ENCODE results near the gene CCDC40.
"Not testable (repeated sequence)": the region's sequence is repeated elsewhere in the genome, so short reads cannot be mapped to it uniquely, and the experiment has no call there.

Gene CCDC40, protein sequence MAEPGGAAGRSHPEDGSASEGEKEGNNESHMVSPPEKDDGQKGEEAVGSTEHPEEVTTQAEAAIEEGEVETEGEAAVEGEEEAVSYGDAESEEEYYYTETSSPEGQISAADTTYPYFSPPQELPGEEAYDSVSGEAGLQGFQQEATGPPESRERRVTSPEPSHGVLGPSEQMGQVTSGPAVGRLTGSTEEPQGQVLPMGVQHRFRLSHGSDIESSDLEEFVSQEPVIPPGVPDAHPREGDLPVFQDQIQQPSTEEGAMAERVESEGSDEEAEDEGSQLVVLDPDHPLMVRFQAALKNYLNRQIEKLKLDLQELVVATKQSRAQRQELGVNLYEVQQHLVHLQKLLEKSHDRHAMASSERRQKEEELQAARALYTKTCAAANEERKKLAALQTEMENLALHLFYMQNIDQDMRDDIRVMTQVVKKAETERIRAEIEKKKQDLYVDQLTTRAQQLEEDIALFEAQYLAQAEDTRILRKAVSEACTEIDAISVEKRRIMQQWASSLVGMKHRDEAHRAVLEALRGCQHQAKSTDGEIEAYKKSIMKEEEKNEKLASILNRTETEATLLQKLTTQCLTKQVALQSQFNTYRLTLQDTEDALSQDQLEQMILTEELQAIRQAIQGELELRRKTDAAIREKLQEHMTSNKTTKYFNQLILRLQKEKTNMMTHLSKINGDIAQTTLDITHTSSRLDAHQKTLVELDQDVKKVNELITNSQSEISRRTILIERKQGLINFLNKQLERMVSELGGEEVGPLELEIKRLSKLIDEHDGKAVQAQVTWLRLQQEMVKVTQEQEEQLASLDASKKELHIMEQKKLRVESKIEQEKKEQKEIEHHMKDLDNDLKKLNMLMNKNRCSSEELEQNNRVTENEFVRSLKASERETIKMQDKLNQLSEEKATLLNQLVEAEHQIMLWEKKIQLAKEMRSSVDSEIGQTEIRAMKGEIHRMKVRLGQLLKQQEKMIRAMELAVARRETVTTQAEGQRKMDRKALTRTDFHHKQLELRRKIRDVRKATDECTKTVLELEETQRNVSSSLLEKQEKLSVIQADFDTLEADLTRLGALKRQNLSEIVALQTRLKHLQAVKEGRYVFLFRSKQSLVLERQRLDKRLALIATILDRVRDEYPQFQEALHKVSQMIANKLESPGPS

DNA sequence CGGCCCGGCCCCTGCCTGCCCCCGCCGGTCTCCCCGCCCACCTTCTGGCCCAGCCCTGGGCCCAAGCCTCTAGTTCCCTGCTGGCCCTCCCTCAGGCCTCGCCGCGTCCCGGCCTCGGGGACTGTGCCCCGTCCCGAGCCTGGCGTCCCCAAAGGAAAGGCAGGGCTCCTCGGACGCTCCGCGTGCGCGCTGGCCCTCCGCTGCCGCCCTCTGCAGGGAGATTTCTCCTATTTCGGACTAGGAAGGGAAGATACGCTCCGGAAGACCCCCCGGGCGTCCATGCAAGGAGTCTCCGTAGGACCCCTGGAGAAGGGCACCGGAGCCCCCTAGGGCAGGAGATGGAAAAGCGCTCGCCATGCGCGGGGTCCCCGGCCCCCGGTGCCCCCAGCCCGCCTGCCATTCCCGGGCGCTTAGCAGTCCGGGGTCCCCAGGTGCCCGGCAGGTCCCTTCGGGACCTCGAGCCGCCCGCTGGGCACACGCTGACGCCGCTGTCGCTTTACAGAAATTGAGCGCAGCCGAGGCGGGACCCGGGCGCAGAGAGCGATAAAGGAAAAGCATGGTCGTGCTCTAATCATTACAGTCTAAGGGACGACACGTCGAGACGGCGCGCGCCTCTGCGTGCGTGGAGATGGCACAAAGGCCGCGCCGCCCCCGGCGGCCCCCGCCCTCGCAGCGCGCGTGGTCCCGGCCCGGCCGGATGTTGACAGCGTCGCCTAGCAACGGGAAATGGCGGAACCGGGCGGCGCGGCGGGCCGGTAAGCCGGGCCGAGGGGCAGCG is at the start of gene CCDC40:
Gene CCDC40 (plus strand): TSS at position 706 of the 778 bp plus-strand sequence. CDS start 21 bp downstream, at position 727.
- peak; percentile 84 for DNase-seq (ENCODE audit: low spot score)

DNA sequence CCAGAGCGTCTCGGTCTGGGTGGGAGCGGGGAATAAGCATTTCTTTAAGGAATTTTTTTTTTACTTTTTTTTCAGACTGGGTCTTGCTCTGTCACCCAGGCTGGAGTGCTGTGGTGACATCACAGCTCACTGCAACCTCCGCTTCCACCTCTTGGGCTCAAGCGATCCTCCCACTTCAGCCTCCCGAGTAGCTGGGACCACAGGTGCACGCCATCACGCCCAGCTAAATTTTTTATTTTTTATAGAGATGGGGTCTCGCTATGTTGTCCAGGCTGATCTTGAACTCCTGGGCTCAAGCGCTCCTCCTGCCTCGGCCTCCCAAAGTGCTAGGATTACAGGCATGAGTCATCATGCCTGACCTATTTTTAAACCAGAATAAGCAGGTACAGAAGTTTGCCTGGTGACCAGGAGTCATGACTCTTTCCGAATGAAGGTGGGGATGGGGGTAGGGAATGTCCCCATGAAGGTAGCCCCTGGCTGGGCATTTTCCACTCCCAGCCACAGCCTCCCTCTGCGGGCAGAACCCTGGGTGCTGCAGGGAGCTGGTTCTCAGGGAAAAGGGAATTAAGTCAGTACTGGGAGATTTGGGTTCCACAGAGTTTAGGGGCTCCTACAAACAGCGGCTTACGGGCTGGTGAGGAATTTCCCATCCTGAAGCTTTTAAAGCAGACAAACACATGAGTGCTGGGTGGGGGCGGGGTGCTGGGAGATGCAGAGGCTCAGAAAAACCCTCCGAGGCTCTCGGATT is 49.1 kb upstream of the CCDC40 start:
- DNase-seq (ENCODE audit: low spot score): no peak

DNA sequence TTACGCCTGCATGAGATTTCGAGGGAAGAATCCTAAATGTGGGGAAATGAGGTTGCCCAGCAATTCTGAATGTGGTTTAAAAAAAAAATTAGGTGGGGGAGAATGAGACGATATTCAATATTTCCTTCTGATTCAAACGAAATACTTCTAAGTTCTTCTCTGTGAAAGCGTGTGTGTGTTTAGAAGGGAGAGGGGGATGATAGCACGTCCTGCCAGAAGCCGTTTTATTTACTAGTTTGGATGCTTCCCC is 48.6 kb upstream of the CCDC40 start:
- DNase-seq (ENCODE audit: low spot score): no peak

DNA sequence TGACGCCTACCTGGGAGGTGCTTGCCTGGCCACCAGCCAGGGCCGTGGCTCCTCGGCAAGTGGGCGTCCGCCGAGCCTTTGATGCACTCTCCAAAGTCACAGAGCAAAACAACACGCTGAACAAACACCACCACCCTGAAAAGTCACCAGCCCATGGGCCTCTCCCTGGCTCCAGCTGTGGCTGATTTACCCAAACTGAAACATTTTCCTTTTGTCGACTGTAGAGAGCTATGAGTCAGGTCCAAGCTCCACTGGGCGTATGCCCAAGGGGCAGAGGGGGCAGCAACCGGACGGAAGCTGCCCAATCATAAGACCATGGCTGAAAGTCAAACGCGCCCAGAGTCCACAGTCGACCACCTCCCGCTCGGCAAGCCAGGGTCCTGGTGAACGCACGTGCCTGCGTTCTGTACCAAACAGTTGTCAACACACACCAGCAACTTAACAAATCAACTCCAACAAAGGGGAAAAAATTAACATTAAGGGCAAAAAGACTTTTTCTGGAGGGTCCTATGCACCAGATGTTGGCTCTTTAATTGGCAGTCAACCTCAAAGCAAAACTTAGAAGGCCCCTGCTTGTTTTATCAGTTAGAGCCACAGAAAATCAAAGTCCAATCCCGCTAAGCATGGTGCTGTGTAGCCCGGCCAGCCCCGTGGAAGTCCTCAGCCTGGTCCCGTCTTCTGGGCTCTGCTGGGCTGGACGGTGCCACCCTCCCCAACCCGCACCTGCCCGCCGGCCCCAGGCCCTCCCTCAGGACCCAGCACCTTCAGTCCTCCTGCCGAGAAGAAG is 48.1 kb upstream of the CCDC40 start:
- DNase-seq (ENCODE audit: low spot score): no peak

DNA sequence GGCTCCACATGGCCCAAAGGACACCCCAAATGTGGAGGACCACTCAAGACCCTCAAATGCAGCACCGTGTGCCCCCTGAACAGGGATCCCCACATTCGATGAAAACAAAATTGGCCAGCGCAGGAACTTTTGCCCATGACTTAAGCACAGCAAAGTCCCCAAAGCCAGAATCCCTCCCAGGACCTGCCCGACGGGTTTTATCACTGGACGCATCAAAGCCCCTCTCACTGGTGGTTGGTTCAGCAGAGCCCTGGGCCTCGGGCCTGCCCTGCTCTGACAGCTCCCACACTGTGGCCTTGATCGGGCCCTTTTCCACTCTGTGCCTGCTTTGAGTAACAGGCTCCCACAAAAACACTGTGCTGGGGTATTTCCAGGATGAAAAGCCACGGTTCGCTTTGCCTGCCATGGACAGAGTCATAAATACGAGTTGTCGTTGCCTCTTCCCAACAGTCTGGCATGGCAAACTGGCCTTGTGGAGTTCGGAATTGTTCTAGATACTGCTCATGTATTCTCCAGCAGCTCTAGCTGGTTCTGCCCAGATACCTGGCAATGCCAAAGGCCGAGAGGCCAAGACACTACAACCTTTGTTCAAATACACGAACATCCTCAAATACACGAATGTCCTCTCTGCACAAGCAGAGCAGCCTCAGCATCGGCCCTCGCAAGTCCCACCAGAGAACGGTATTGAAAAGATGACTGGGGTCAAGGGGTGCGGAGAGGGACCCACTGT is 47.2 kb upstream of the CCDC40 start:
- no peak for DNase-seq (ENCODE audit: low spot score)

DNA sequence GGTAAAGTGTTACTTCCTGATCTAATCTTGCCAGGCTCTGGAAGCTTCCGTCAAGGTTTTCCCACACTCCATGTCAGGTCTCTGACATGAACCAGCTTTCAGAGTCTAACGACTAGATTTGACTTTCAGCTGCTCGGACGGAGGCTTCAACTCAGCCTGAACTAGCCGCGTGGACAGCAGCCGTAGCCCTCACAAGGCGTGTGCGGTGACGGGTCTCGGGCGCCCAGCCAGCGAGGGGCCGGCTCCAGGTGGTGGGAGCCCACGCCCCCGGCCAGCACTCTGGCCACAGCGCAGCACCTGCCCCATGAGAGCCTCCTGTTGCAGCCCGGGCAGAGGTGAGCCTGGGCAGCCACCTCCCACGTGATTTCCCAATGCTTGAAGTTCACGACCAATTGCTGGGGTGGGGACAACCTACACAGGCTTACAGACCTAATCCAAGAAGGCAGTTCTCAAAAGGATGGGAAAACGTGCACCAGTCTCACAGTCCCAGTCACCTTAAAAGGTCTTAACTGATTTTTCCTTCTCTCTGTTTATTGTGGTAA is 46.3 kb upstream of the CCDC40 start:
- DNase-seq (ENCODE audit: low spot score): no peak

DNA sequence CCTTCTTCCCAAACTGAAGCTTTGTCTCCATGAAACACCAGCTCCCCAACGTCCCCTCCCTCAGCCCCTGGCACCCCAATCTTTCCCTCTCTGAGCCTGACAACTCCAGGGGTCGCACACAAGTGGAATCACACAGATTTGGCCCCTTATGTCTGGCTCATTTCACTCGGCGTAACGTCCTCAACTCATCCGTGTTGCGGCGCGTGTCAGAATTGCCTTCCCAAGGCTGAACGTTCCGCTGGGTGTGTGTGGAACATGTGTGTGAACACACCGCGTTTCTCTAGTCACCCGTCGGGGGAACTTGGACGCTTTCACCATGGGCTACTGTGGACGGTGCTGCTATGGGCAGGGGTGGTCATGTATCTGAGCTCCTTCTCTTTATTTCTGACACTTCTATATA is 45.7 kb upstream of the CCDC40 start:
- no peak for DNase-seq (ENCODE audit: low spot score)

DNA sequence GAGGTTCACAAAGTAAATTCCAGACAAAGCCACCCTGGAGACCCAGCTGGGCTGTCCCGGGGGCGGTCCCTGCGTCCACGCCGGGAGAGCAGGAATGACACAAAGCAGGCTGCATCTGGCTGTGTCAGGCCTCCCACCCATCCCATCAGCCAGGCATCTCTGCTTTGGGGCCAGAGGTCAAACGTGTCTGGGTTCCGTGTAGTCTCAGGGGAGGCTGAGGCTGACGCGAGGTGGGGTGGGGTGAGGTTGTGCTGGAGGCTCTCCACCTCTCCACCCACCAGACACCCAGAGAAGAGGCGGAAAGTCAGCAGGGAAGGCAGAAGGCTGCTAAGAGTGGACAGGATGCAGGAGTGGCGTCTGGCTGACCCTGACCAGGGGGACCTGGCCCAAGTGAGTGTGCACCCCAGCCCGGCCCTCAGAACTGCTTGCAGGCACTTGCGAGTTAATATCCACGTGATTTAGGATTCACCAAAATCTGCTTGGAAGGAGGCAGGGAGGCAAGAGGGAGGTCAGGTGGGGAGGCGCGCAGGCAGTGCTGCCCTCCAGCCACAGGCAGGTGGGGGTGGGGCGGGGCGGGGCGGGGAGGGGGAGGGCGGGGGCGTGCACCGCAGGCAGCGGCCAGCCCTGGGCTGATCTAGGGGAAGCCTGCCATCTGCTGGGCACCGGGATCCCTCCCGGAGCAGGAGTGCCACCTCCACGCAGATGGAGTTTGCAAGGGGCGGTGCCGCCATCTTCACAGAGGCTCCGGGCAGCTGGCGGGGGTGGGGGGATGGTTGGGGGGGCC is 45.1 kb upstream of the CCDC40 start:
- peak; percentile 84 for DNase-seq (ENCODE audit: low spot score)

DNA sequence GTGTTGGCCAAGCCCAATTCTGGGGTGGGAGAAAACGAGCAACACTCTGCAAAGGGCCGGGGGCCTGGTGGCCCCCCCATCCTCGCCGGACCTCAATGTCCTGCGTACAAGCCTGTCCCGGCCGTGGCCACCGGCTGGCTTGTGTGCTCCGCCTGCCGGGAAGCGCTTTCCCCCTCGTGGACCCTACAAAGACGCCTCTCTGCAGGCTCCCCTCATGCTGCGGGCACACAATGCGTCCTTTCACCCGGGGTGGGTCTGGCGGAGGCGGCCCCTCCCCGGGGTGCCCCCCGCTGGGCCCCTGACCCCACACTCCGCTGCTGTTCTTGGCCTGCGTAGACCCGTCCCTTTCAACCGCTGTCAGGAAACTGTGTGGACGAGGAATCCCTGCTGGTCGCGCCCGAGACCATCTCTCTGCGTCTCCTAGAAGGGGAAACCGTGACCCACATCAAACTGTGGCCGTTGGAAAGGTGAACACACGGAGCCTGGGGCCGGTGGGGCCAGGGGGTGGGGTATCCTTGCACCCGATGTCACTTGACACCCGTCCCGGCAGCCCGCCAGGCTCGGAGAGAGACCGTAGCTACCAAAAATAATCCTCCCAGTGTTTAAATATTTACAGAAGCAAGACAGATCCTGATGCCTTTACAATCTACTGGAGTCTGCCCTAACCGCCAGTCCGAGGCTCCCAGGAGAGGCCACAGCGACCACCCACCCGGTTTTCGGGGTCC is 44.4 kb upstream of the CCDC40 start:
- DNase-seq (ENCODE audit: low spot score): no peak

DNA sequence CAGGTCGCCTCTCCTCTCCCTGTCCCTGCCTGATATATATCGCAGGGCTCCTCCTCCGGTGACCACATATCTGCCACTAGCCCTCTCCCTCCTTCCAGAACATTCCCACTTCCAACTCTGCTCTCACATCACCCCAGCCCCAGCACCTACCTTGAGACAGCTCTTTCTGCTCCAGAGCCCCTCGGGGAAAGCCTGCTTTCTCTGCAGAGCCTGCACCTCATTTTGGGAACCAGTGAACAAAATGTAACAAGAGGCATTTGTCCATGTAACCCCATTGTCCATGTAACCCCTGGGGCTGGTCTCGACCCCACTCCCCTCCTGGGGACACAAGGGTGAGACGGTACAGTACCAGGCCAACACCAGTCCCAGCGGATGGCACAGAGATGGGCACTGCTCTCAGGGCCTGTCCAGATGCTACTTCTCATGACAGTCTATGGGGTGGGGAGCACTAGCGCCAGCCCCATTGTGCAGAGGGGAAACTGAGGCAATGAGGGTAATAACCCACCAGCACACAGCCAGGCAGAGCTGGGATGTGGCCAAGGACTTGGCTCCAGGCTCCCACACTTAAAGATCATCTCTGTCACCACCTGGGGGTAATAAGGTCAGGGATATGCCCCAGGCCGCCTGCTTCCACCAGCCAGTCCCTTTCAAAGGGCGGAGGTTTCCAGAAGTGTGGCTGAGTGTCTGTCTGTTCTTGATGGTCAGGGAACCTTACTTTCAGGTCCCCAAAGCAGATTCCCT is 43.6 kb upstream of the CCDC40 start:
- no peak for DNase-seq (ENCODE audit: low spot score)

DNA sequence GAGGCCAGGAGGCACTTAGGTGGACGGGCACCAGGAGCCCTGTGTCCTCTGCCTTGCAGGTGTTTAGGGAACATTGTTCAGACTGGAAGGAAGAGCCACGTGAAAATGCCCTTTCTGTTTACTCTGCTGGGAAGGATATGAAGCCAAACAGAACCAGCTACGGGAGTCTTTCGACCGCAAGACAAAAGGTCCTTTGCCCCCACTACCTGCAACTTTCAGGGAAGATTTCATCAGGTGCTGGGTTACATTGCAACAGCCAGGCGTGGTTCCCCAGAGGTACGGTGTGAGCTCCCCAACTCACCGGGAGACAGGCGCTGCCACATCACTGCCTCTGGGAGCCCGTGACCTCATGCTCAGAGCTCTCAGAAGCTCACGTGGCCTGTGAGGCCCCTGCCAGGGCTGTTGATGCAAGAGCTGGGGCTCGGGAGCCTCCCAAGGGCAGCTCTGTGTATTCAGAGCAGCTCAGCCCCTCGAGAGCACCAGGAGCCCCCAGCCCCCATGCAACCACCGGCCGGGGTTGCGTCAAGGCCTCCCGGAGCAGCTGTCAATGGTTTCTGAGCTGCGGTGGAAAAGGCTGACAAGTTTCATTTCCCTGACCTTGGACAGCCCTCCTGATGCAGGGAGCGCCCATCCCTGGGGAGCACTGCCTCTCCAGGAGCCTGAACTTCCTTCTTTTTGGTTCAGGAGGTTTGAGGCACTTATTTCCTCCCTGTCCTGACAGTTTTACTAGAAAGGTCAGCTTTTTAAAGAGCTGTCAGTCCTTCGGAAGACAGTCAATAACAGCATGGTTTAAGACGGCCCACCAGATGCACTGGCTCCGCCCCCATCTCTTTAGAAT is 42.8 kb upstream of the CCDC40 start:
- DNase-seq (ENCODE audit: low spot score): no peak

DNA sequence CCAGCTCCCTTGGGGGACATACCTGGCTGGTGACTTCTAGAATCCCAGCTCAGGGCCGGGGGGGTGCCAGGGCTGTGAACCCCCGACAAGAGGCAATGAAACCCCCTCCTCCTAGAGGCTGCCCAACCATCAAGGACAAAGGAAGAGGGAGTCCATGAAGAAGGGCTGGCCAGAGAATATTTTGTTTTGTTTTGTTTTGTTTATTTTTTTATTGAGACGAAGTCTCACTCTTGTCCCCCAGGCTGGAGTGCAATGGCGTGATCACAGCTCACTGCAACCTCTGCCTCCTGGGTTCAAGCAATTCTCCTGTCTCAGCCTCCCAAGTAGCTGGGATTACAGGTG is 42.2 kb upstream of the CCDC40 start:
- not testable (repeated sequence) for DNase-seq (ENCODE audit: low spot score)

DNA sequence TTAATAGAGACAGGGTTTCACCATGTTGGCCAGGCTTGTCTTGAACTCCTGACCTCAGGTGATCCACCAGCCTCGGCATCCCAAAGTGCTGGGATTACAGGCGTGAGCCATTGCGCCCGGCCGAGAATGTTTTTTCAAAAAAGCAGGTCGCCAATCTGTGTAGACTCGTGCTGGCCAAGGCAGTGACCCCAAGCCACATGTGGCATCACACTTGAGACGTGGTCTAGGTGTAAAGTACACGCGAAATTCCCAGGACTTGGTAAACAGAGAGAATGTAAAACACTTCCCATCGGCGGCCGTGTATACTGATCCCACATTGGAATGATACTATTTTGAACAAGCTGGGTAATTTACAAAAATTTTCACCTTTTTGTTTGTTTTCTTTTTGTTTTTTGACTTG is 41.8 kb upstream of the CCDC40 start:
- DNase-seq (ENCODE audit: low spot score): no peak

DNA sequence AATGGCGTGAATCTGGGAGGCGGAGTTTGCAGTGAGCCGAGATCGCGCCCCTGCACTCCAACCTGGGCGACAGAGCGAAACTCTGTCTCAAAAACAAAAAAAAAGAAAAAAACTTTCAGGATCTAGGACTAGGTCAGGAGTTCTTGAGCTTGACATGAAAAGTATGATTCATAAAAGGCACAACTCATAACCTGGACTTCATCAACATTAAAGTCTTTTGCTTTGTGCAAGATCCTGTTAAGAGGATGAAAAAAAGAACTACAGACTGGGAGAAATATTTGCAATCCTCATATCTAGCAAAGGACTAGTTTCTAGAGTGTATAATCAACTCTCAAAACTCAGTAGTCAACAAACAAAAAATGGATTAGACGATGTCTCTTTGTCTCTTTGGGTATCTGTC is 40.7 kb upstream of the CCDC40 start:
- no peak for DNase-seq (ENCODE audit: low spot score)

DNA sequence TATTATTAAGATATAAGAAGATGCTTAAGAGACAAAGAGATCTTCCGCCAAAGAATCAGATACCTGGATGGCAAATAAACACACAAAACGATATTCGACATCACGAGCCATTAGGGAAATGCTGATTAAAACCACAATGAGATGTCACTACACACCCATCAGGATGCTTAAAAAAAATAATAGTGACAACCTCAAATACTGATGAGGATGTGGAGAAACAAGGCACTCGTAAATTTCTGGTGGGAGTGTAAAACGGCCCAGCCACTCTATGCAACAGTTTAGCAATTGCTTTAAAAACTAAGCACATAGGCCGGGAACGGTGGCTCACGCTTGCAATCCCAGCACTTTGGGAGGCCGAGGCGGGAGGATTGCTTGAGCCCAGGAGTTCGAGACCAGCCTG is 40.2 kb upstream of the CCDC40 start:
- DNase-seq (ENCODE audit: low spot score): no peak

DNA sequence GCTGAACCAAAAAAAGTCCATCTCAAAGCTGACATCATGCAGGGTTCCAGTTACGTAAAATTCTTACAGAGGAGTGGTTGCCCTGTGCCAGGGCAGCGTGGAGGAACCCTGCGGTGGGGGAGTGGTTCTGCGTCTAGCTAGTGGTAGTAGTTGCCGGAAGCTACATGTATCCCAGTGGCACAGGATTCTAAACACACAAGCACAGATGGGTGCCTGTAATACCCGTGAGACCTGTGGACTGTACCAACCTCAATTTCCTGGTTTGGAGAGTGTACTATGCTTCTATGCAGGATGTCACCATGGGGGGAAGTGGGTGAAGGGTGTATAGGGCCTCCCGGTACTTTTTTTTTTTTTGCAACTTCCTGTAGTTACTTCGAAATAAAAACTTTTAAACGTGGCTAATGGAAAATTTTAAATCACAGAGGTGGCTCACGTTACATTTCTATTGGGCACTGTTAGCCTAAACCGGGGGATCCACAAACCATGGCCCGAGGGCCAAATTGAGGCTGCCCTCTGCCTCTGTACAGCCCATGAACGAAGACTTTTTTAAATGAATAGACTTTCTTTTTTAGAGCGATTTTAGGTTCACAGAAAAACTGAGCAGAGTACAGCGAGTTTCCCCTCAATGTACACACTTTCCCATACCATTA is 39.3 kb upstream of the CCDC40 start:
- DNase-seq (ENCODE audit: low spot score): peak; percentile 83

All from CD4-positive, alpha-beta T cell treated with Interleukin-2 at 100 ng/mL for 4 hours (primary cell).